Endometrial microvascular endothelial cells (primary cell): ENCODE data around the gene TGM6. TPM values are rescaled to one million over a fixed set of nuclear protein-coding genes. Genes with fewer than 3 reads are reported as not detected.

Experiments used
- in situ Hi-C: cut with HindIII; loops from 2 replicates; pipeline ENCODE4 v1.10.0; 2017; ENCODE audit warnings: low sequenced_read_pairs, low pct_unique_long_range_greater_than_20kb; ENCODE audit errors: inconsistent ontology term
- total RNA-seq: library from RNA; depleted of rRNA; stranded (reverse); fragments of >200 nt; gene quantifications from one replicate; pipeline ENCODE4 v1.2.3, GENCODE V29; 2015; ENCODE audit errors: inconsistent ontology term

Gene TGM6
- total RNA-seq, 1 donor from 2014 or later: not detected

- in situ Hi-C loops: no loop called here
These were observed 89.3 kb downstream of the TGM6 start for GRCh38 chr20:2469991-2470422.

GRCh38 chr20:2470423-2471193 lies 89.9 kb downstream of the TGM6 start, which contains the start of gene SNRPB:
Gene SNRPB (minus strand): TSS chr20:2470789. CDS start chr20:2470690, 99 bp downstream.
- in situ Hi-C loops: no loop called here

- in situ Hi-C loops: no loop called here
These were observed 92.8 kb downstream of the TGM6 start for GRCh38 chr20:2473516-2473915.

- in situ Hi-C loops: no loop called here
These were observed 95.4 kb downstream of the TGM6 start for GRCh38 chr20:2475850-2476741.

GRCh38 chr20:2476742-2477615 lies 96.3 kb downstream of the TGM6 start:
- in situ Hi-C loops: no loop called here

GRCh38 chr20:2480381-2480780 lies 99.7 kb downstream of the TGM6 start:
- in situ Hi-C loops: no loop called here

Other genes starting within 250 kb of the TGM6 start
- gene TGM3, start 84.9 kb upstream of the TGM6 start, total RNA-seq: not detected
- gene SNRPB, start 89.9 kb downstream of the TGM6 start, total RNA-seq: 653 TPM
- gene ZNF343, start 128.0 kb downstream of the TGM6 start, total RNA-seq: 5.5 TPM
- not detected for gene TMC2, start 155.7 kb downstream of the TGM6 start, total RNA-seq